ENCODE measurements around the gene RXFP4.
"Not testable (repeated sequence)": the region's sequence is repeated elsewhere in the genome, so short reads cannot be mapped to it uniquely, and the experiment has no call there.

Gene RXFP4

DNA sequence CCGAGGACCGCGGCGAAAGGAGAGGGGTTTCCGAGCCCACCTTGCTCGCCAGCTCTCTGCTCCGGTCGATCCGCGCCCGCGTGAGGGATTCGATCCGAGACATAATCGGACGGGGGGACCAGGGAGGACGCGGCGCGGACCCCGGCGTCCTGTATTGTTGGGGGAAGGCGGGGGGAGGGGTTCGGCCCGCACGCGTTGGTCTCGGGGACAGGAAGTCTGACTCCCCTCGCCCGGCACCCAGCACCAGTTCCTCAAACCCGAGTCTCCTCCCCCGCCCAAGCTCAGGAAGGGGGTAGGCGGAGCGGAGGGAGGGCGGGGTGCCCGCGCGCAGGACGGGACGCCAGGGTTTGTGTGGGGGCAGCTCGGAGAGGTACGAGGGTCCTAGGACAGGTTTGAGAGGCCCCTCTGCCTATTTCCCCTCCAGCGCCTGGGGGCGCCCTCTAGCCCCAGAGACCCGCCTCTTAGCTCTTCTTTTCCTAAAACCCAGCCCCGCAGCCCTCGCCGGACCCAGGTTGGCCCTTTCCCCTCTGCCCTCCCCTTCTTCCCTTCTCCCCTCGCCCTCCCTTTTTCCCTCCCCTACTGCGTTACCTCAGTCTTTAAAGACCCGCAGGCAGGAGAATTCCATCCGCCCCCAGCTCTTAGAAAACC is 37.0 kb downstream of the RXFP4 start, which contains the start of gene ARHGEF2:
TSS of gene ARHGEF2 (minus strand) at position 223 of the 648 bp plus-strand sequence. CDS start at position 103, 120 bp downstream.
- DNase-seq (ENCODE audit: low spot score) = peak; percentile 77

DNA sequence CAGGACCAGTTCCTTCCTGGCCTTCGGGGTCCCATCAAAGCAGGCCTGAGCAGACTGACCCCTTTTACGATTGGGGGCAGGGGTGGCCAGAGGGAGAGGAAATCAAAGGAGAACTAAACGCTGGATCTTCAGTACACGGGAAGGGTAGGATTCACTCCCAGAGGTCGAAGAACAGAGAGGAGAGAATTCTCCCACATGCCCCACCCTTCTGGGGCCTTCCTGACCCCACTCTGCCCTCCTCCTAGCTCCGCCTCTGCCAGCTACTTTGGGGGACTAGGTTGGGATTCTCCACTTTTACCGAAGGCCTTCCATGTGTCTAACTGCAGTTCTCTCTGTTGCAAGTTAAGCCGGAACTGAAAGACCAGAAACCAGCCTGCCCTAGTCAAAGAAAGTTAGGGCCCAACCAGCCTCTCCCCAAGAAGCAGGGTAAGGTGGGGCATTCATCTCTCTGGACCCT is 37.6 kb downstream of the RXFP4 start:
- no peak for DNase-seq (ENCODE audit: low spot score)

DNA sequence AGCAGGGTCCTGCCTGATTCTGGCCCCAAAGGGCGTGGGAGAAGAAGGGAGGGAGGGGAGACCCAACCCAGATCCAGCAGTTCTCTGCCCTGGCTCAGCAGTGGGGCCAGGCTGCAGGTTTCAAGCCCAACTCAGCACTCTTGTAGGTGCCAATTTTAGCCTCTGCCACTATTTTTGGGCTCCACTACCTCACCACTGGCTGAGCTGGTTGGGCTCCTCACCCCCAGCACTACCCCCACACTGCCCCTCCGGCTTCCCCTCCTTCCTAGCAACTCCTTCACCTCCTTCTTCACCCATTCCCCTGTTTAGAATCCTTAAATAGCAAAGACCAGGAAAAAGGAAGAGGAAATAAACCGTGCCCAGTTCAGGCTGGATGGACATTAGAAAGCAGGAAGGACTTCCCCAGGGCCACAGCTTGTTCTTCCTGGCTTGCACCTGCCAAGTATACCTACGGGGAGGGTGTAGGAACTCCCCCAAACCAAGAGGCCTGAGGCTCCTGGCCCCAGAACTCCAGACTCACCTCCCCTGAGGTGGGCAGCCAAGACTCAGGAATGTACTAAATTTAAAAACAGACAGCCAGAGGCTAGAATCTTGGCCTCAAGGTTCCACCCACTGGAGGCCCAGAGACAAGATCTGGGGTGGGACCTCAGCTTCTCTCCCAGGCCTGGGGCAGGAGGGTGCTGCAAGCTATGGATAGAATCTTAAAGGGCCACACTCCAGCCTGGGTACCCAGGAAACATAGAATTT is 38.3 kb downstream of the RXFP4 start:
- DNase-seq (ENCODE audit: low spot score) = no peak

DNA sequence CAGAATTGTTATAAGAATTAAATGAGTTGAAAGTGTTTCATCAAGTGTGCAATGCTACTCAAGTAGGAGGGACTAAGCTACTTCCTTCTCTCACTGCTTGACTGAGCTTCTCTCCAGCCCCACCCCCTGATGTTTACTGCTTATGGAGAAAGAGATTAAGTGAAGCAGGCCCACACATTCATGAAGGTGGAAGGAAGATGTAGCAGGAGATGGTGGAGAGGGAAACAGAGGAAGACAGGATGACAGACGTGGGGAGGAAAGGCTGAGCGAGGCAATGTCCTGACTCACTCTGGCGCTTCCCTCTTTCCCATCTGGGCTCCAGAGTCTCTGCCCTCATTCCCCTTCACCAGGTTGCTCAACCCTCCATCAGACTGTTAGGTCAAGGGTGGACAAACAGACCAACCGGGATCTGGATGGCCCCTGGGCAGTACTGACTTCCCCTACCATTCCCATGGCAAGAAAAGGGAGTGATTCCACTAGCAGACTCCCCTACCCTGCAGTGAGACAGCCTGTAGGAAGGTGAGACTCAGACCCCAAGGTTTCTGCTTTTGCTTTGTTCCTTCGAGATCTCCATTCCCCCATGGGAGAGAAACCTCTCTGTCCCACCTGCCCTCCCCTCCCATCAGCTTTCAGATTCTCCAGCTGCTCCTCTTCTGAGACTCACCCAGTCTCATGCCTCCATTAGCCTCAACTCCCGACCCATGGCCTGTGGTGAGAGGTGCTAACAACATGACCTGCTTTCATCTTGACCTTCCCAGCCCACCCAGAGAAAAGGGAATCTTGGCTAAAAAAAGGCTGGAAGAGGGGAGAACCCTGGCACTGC is 40.0 kb downstream of the RXFP4 start:
- DNase-seq (ENCODE audit: low spot score) = no peak

DNA sequence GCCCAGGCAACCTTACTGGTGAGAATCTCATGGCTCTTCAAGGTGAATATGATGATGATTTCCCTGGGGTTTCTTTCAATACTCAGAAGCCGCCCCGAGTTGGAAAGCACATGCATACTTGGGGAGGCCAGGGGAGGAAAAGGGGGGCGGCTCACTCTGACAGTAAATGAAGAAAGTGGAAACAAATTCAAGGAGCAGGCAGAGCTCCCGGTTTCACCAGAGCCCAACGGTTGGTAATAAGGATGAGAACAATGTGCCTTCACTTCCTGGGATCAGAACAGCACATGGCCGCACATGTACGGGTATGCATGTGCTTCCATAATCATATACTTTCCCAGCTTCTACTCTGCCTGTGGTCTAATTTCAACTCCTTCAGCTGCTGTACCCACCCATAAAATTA is 40.7 kb downstream of the RXFP4 start:
- DNase-seq (ENCODE audit: low spot score) = no peak

GRCh38 chr1:155983191-155984024 is 42.0 kb downstream of the RXFP4 start:
- no peak for DNase-seq (ENCODE audit: low spot score)

GRCh38 chr1:155984341-155984740 is 42.9 kb downstream of the RXFP4 start:
- DNase-seq (ENCODE audit: low spot score) = no peak

DNA sequence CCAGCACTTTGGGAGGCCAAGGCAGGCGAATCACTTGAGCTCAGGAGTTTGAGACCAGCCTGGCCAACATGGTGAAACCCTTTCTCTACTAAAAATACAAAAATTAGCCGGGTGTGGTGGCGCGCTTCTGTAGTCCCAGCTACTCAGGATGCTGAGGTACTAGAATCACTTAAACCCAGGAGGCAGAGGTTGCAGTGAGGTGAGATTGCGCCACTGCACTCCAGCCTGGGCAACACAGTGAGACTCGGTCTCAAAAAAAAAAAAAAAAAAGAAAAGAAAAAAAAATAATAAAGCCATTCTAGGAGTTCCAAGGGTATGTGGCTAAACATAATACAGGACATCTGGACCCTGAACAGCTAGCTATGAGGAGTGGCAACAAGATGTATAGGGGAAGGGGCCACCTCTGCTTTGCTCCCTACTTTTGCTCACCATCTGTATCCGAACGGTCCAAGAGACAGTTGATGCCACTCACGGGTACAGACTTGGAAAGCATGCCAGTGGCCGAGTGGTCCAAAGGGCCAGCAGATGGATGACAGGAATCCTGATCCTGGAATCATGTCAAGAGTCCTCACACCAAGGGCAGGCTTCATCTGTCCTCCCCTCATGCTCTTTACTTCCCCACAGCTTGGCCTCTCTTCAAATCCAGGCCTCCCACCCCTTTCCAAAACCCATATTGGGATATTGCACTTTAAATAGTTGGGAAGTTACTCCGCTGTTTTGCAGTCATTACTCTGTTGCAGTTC is 43.6 kb downstream of the RXFP4 start:
- DNase-seq (ENCODE audit: low spot score) = not testable (repeated sequence)

GRCh38 chr1:155989242-155990004 is 48.0 kb downstream of the RXFP4 start:
- peak; percentile 82 for DNase-seq (ENCODE audit: low spot score)

DNA sequence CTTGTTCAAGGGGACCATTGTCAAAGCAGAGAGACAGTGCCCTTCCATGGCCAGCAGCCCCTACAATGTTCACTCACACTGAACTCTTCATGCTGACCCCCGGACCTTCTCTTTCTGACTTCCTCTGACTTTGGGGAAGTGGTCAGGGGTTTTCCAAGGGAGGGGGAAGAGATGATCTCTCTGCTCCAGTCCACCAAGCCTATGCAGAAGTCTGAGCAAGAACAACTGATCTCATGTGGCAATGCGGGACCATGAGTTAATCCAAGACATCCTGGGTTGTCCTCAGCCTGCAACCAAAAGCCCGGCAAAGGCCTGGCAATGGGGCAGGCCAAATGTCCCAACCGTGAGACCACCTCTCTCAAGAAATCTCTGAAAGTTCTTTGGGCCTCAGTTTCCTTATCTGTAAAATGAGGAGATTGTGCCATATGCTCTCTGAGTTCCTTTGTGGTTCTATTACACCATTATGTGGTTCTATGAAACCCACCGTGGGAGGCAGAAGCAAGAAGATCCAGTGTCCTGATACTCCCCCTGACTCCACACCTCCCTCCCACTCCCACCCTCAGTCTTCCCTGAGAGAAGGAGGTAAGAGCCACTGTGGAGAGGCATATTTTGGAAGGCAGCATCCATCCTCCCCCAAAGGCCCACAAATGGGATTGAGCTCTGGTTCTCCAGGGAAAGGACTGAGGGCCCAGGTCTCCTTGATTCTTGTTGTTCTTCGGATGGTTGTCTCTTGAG is 48.7 kb downstream of the RXFP4 start:
- no peak for DNase-seq (ENCODE audit: low spot score)

Data from putamen (tissue), 1 donor.